Osteoblast (primary cell): ENCODE data around the gene ASNSD1. TPM values are rescaled to one million over a fixed set of nuclear protein-coding genes. Genes with fewer than 3 reads are reported as not detected.
"Not testable (repeated sequence)": the region's sequence is repeated elsewhere in the genome, so short reads cannot be mapped to it uniquely, and the experiment has no call there.

Experiments used
- DNase-seq: peaks from one replicate; pipeline ENCODE4 v3.0.0; 2011; ENCODE audit warnings: low spot score, mixed read lengths; ENCODE audit not compliant: insufficient read length; ENCODE audit errors: missing footprints
- H2AFZ ChIP-seq: 2 replicates; pipeline ENCODE4 v1.6.0; 2011; ENCODE audit warnings: mild to moderate bottlenecking, low read length
- H3K27ac ChIP-seq: 2 replicates; pipeline ENCODE4 v1.5.1; 2011; ENCODE audit warnings: mild to moderate bottlenecking, low read depth, low read length, moderate library complexity
- H3K27me3 ChIP-seq: 2 replicates; pipeline ENCODE4 v1.6.0; 2012; ENCODE audit warnings: mild to moderate bottlenecking, control low read depth, inconsistent platforms, low read length, moderate library complexity; ENCODE audit not compliant: insufficient read depth
- H3K36me3 ChIP-seq: 2 replicates; pipeline ENCODE4 v1.5.1; 2011; ENCODE audit warnings: mild to moderate bottlenecking, low read length, control low read depth, moderate library complexity; ENCODE audit not compliant: insufficient read depth
- H3K4me1 ChIP-seq: 2 replicates; pipeline ENCODE4 v1.5.1; 2011; ENCODE audit warnings: mild to moderate bottlenecking, low read length, control low read depth, moderate library complexity; ENCODE audit not compliant: insufficient read depth
- H3K4me2 ChIP-seq: 2 replicates; pipeline ENCODE4 v1.6.0; 2011; ENCODE audit warnings: mild to moderate bottlenecking, low read length; ENCODE audit not compliant: insufficient read depth
- H3K4me3 ChIP-seq: fragments of 200-600 bp; sonication (generic); 3 replicates; pipeline ENCODE4 v1.5.1; 2012; ENCODE audit warnings: mild to moderate bottlenecking, low read length, inconsistent platforms; ENCODE audit not compliant: insufficient read depth
- H3K79me2 ChIP-seq: 2 replicates; pipeline ENCODE4 v1.6.0; 2012; ENCODE audit warnings: mild to moderate bottlenecking, low read length, control low read depth, inconsistent platforms; ENCODE audit not compliant: insufficient read depth
- H3K9me3 ChIP-seq: 2 replicates; pipeline ENCODE4 v1.5.1; 2011; ENCODE audit warnings: low read depth, low read length, control low read depth
- H4K20me1 ChIP-seq: 2 replicates; pipeline ENCODE4 v1.6.0; 2012; ENCODE audit warnings: mild to moderate bottlenecking, low read length, control low read depth; ENCODE audit not compliant: insufficient read depth
- total RNA-seq: library from RNA; depleted of rRNA; stranded (reverse); fragments of >200 nt; gene quantifications from 2 replicates; pipeline ENCODE4 v1.2.3, GENCODE V29; 2012
- TF ChIP-seq, protein P1 (sequence below): IDR thresholded peaks from 2 replicates; pipeline ENCODE4 v1.5.1; 2011; ENCODE audit warnings: mild to moderate bottlenecking, low read depth, low read length, moderate library complexity; ENCODE audit errors: extremely low read depth

The ASNSD1 gene
- total RNA-seq, 1 donor = 81.8 TPM

DNA sequence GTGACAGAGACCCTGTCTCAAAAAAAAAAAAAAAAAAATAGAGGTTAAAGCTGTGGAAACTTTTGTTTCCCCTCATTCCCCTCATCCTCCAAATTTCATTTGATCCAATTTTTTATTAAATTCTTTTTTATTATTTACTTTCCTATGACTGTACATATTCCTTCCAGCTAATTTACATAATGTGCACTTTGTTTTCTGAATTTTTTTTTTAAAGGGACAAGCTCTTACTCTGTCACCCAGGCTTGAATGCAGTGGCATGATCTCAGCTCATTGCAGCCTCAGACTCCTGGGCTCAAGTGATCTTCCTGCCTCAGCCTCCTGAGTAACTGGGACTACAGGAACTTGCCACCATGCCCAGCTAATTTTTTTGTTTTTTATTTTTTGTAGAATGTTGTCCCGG is 23.6 kb downstream of the ASNSD1 start:
- DNase-seq = no peak
- Histone ChIP-seq H2AFZ (no peak overlapping the region), H3K27ac (no peak overlapping the region), H3K79me2 (peaks cover 19% of the 10 kb centered on the region), H4K20me1 (no peaks in the 10 kb centered on the region), H3K9me3 (no peaks in the 10 kb centered on the region), H3K4me3 (no peak overlapping the region), H3K36me3 (no peaks in the 10 kb centered on the region), H3K27me3 (no peaks in the 10 kb centered on the region), H3K4me1 (peaks cover 6% of the 10 kb centered on the region), H3K4me2 (no peak overlapping the region)
- TF ChIP-seq, protein P1, sequence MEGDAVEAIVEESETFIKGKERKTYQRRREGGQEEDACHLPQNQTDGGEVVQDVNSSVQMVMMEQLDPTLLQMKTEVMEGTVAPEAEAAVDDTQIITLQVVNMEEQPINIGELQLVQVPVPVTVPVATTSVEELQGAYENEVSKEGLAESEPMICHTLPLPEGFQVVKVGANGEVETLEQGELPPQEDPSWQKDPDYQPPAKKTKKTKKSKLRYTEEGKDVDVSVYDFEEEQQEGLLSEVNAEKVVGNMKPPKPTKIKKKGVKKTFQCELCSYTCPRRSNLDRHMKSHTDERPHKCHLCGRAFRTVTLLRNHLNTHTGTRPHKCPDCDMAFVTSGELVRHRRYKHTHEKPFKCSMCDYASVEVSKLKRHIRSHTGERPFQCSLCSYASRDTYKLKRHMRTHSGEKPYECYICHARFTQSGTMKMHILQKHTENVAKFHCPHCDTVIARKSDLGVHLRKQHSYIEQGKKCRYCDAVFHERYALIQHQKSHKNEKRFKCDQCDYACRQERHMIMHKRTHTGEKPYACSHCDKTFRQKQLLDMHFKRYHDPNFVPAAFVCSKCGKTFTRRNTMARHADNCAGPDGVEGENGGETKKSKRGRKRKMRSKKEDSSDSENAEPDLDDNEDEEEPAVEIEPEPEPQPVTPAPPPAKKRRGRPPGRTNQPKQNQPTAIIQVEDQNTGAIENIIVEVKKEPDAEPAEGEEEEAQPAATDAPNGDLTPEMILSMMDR = no peak

DNA sequence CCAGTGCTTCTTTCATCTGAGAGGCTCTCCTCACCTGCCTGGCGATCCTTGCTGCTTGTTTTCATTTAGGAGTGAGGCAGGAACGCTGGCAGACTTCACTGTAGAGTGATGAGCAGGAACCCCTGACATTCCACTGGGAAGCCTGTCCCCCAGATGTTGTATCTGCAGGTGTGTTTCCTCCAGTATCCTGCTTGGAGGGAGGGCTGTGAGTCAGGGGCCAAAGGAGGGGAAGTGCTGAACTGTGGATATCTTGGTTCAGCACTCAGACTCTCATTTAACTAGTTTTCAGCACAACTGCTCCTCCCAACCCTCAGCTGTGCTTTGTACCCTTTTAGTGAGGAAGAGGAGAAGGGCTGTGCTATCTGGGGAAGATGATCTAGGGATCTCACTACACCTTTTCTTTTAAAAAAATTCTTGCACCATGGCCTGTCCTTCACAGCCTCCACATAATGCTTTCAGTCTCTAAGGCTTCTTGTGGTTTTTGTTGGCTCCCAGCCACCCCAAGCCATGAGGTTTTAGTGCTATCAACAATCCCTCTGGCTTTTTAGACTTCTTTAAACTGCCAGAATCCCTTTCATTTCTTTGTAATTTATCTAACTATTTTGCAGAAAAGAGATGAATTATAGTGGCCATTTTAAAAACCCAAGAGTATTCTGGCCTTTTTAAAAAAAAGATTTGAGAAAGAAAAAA is 24.4 kb downstream of the ASNSD1 start:
- TF ChIP-seq, protein P1 = no peak
- Histone ChIP-seq H4K20me1 (no peaks in the 10 kb centered on the region), H3K79me2 (peaks cover 19% of the 10 kb centered on the region), H3K4me2 (peak overlapping the region; percentile 22), H3K9me3 (no peaks in the 10 kb centered on the region), H3K36me3 (no peaks in the 10 kb centered on the region), H3K4me3 (no peak overlapping the region), H3K4me1 (peaks cover 6% of the 10 kb centered on the region), H3K27me3 (no peaks in the 10 kb centered on the region), H3K27ac (no peak overlapping the region), H2AFZ (no peak overlapping the region)
- no peak for DNase-seq

DNA sequence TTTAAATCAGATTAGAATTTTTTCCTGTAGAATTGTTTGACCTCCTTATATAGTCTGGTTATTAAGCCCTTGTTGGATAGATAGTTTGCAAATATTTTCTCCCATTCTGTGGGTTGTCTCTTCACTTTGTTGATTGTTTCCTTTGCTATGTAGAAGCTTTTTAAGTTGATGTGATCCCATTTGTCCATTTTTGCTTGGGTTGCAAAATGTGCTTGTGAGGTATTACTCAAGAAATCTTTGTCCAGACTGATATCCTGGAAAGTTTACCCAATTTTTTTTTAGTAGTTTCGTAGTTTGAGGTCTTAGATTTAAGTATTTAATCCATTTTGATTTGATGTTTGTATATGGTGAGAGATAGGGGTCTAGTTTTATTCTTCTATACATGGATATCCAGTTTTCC is 26.5 kb downstream of the ASNSD1 start:
- H3K79me2 ChIP-seq = peaks cover 11% of the 10 kb centered on the region
- H3K4me1 ChIP-seq, H3K36me3 ChIP-seq, H4K20me1 ChIP-seq, H2AFZ ChIP-seq, DNase-seq, H3K27me3 ChIP-seq, H3K4me2 ChIP-seq, H3K27ac ChIP-seq, H3K9me3 ChIP-seq, H3K4me3 ChIP-seq: not testable (repeated sequence)

DNA sequence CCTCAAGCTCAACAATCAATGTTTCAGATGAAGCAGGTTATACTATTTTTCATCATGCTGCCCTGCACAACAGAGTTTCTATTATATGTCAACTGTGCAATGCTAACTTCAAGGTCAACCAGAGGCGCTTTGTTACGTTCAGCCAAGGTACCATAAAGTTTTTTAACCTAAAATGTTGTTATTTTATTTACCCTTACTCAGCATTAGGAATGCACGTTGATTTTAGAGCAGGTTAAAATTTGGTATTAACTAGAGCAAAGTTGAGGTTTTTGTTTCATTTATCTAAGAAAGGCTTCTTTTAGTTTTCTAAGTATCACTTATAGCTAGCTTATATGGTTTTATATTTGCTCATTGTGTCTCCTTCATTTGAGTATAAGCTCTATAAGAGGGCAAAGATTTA is 35.0 kb downstream of the ASNSD1 start:
- TF ChIP-seq, protein P1 = no peak
- no peaks in the 10 kb centered on the region for H3K9me3 ChIP-seq
- H3K79me2 ChIP-seq = no peaks in the 10 kb centered on the region
- no peaks in the 10 kb centered on the region for H3K36me3 ChIP-seq
- no peak overlapping the region for H3K4me3 ChIP-seq
- no peak for DNase-seq
- no peak overlapping the region for H3K4me2 ChIP-seq
- no peaks in the 10 kb centered on the region for H3K4me1 ChIP-seq
- no peaks in the 10 kb centered on the region for H4K20me1 ChIP-seq
- H2AFZ ChIP-seq = no peak overlapping the region
- H3K27me3 ChIP-seq = no peaks in the 10 kb centered on the region
- no peak overlapping the region for H3K27ac ChIP-seq
